ENCODE measurements around the gene C2CD4C. TPM values are rescaled to one million over a fixed set of nuclear protein-coding genes. Genes with fewer than 3 reads are reported as not detected.

C2CD4C gene
- total and polyA plus RNA-seq, 10 of the 15 experiments (the other 5 are each of a cell fraction or from before 2014, with no cell fraction given), result not detected

DNA sequence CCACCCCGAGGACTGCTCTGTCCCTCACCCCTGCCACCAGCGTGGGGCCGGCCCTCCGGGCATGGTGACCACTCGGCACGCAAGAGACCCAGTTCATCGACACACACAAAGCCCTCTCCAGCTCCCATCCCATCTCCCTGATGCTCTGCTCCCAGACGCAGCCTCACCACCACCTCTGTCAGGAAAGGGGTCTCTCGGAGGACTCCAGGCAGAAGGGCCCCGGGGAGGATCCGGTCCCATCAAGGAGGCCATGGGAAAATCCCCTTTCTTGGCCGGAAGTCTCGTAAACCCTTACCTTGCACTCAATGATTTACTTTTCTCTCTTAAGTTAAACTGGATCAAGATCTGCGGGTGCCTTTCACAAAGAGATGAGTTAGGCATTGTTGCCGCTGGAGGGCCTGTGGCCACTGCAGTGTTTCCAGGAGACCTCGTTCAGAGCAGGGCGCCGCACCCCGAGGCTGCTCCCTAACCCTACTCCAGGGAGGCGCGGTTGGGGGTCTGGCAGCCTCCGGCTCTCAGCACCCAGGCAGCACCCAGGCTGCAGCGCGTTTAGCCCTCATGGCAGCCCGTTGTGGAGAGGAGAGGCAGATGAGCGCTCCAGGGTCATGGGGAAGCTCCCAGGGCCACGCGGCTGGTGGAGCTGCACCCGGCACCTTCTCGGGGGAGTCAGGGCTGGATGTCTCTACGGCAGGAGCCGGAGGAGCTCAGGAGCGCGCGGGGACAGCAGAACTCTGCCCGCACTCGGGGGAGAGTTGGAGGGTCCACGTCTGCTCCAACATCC lies 31.0 kb downstream of the C2CD4C start:
- intact Hi-C loops (cut with micrococcal nuclease; ENCODE audit: unreplicated experiment) (no loop called here), in situ Hi-C loops (cut with MboI) (no loop called here)
- no peak overlapping the region for H3K4me3 ChIP-seq
- no peaks in the 10 kb centered on the region for H4K20me1 ChIP-seq (ENCODE audit: control insufficient read depth, insufficient read depth)
- no peak overlapping the region for H3K4me2 ChIP-seq (ENCODE audit: control insufficient read depth, insufficient read depth)
- no peak overlapping the region for H3K27ac ChIP-seq (ENCODE audit: control insufficient read depth, insufficient read depth)
- 68% methylated on average over 33 of the region's 38 CpGs for WGBS (ENCODE audit: insufficient coverage, insufficient replicate concordance, low lambda C conversion rate, missing lambda C conversion rate)
- DNase-seq (ENCODE audit: low read depth, low spot score), result no peak
- FAIRE-seq, result no peak
- no peak for ATAC-seq
- ChIA-PET SMC1A (ENCODE audit: uncharacterized antibody, unreplicated experiment) (no interaction called here), RAD21 (ENCODE audit: unreplicated experiment) (no interaction called here), POLR2A (no interaction called here), CTCF (no interaction called here)
- H3K9ac ChIP-seq (ENCODE audit: control insufficient read depth, insufficient read depth, low read length), result no peak overlapping the region
- no TSS peak for BruUV-seq (replicated peaks)
- no peak overlapping the region for H2AFZ ChIP-seq (ENCODE audit: control insufficient read depth, low read depth, low read length)
- no peaks in the 10 kb centered on the region for H3K79me2 ChIP-seq (ENCODE audit: control insufficient read depth, insufficient read depth, low read length)
- H3K4me1 ChIP-seq (ENCODE audit: control insufficient read depth, insufficient read depth, low read length), result peaks cover 3% of the 10 kb centered on the region
- no peaks in the 10 kb centered on the region for H3K27me3 ChIP-seq (replicated peaks in 1 of 2; ENCODE audit: control insufficient read depth in 2 of 2, insufficient read depth in 2 of 2, low read length in 1 of 2)
- no peaks in the 10 kb centered on the region; the same call in 2 of the 3 replicates for H3K9me3 ChIP-seq (replicated peaks; ENCODE audit: control insufficient read depth, insufficient read depth, low read length)
- H3K36me3 ChIP-seq (ENCODE audit: control insufficient read depth in 2 of 2, insufficient read depth in 2 of 2, low read length in 1 of 2), result no peaks in the 10 kb centered on the region
- TF ChIP-seq, protein P1, sequence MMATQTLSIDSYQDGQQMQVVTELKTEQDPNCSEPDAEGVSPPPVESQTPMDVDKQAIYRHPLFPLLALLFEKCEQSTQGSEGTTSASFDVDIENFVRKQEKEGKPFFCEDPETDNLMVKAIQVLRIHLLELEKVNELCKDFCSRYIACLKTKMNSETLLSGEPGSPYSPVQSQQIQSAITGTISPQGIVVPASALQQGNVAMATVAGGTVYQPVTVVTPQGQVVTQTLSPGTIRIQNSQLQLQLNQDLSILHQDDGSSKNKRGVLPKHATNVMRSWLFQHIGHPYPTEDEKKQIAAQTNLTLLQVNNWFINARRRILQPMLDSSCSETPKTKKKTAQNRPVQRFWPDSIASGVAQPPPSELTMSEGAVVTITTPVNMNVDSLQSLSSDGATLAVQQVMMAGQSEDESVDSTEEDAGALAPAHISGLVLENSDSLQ (IDR thresholded peaks at IDR 0.05), result no peak
- TF ChIP-seq, protein P2, sequence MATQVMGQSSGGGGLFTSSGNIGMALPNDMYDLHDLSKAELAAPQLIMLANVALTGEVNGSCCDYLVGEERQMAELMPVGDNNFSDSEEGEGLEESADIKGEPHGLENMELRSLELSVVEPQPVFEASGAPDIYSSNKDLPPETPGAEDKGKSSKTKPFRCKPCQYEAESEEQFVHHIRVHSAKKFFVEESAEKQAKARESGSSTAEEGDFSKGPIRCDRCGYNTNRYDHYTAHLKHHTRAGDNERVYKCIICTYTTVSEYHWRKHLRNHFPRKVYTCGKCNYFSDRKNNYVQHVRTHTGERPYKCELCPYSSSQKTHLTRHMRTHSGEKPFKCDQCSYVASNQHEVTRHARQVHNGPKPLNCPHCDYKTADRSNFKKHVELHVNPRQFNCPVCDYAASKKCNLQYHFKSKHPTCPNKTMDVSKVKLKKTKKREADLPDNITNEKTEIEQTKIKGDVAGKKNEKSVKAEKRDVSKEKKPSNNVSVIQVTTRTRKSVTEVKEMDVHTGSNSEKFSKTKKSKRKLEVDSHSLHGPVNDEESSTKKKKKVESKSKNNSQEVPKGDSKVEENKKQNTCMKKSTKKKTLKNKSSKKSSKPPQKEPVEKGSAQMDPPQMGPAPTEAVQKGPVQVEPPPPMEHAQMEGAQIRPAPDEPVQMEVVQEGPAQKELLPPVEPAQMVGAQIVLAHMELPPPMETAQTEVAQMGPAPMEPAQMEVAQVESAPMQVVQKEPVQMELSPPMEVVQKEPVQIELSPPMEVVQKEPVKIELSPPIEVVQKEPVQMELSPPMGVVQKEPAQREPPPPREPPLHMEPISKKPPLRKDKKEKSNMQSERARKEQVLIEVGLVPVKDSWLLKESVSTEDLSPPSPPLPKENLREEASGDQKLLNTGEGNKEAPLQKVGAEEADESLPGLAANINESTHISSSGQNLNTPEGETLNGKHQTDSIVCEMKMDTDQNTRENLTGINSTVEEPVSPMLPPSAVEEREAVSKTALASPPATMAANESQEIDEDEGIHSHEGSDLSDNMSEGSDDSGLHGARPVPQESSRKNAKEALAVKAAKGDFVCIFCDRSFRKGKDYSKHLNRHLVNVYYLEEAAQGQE (IDR thresholded peaks at IDR 0.05; ENCODE audit: low read depth, low read length), result no peak
- TF ChIP-seq, protein P3, sequence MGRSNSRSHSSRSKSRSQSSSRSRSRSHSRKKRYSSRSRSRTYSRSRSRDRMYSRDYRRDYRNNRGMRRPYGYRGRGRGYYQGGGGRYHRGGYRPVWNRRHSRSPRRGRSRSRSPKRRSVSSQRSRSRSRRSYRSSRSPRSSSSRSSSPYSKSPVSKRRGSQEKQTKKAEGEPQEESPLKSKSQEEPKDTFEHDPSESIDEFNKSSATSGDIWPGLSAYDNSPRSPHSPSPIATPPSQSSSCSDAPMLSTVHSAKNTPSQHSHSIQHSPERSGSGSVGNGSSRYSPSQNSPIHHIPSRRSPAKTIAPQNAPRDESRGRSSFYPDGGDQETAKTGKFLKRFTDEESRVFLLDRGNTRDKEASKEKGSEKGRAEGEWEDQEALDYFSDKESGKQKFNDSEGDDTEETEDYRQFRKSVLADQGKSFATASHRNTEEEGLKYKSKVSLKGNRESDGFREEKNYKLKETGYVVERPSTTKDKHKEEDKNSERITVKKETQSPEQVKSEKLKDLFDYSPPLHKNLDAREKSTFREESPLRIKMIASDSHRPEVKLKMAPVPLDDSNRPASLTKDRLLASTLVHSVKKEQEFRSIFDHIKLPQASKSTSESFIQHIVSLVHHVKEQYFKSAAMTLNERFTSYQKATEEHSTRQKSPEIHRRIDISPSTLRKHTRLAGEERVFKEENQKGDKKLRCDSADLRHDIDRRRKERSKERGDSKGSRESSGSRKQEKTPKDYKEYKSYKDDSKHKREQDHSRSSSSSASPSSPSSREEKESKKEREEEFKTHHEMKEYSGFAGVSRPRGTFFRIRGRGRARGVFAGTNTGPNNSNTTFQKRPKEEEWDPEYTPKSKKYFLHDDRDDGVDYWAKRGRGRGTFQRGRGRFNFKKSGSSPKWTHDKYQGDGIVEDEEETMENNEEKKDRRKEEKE (IDR thresholded peaks at IDR 0.05), result no peak
- no peak for TF ChIP-seq WRNIP1 (IDR thresholded peaks at IDR 0.05; ENCODE audit: borderline replicate concordance, low read depth, low read length)
- TF ChIP-seq SUZ12 (IDR thresholded peaks at IDR 0.05; ENCODE audit: unreplicated experiment), result no peak
- TF ChIP-seq, protein P4, sequence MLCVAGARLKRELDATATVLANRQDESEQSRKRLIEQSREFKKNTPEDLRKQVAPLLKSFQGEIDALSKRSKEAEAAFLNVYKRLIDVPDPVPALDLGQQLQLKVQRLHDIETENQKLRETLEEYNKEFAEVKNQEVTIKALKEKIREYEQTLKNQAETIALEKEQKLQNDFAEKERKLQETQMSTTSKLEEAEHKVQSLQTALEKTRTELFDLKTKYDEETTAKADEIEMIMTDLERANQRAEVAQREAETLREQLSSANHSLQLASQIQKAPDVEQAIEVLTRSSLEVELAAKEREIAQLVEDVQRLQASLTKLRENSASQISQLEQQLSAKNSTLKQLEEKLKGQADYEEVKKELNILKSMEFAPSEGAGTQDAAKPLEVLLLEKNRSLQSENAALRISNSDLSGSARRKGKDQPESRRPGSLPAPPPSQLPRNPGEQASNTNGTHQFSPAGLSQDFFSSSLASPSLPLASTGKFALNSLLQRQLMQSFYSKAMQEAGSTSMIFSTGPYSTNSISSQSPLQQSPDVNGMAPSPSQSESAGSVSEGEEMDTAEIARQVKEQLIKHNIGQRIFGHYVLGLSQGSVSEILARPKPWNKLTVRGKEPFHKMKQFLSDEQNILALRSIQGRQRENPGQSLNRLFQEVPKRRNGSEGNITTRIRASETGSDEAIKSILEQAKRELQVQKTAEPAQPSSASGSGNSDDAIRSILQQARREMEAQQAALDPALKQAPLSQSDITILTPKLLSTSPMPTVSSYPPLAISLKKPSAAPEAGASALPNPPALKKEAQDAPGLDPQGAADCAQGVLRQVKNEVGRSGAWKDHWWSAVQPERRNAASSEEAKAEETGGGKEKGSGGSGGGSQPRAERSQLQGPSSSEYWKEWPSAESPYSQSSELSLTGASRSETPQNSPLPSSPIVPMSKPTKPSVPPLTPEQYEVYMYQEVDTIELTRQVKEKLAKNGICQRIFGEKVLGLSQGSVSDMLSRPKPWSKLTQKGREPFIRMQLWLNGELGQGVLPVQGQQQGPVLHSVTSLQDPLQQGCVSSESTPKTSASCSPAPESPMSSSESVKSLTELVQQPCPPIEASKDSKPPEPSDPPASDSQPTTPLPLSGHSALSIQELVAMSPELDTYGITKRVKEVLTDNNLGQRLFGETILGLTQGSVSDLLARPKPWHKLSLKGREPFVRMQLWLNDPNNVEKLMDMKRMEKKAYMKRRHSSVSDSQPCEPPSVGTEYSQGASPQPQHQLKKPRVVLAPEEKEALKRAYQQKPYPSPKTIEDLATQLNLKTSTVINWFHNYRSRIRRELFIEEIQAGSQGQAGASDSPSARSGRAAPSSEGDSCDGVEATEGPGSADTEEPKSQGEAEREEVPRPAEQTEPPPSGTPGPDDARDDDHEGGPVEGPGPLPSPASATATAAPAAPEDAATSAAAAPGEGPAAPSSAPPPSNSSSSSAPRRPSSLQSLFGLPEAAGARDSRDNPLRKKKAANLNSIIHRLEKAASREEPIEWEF (IDR thresholded peaks at IDR 0.05; ENCODE audit: insufficient replicate concordance, low read depth, low read length), result no peak
- TF ChIP-seq RB1 (IDR thresholded peaks at IDR 0.05; ENCODE audit: borderline replicate concordance), result no peak
- no peak for TF ChIP-seq MTA2 (IDR thresholded peaks at IDR 0.05; ENCODE audit: low read depth)
- no peak for TF ChIP-seq NFYA (IDR thresholded peaks at IDR 0.05; ENCODE audit: borderline replicate concordance, low read depth, low read length)
- no peak for TF ChIP-seq BCL11A (IDR thresholded peaks at IDR 0.05; ENCODE audit: low read depth, low read length)
